HepG2 (cell line): Measurements from ENCODE around the gene ITGAE. TPM values are rescaled to one million over a fixed set of nuclear protein-coding genes. Genes with fewer than 3 reads are reported as not detected.

ENCODE experiments used
- NONO ChIP-seq, 2 experiments: fragments of 450-650 bp in 1 of 2; sonication (generic) in 1 of 2; formaldehyde crosslinking in 1 of 2; IDR thresholded peaks in 1 of 2; conservative IDR thresholded peaks in 1 of 2; 2 replicates each; pipeline versions ENCODE4 v1.6.1 to v1.8.0; 2017 to 2022; ENCODE audit warnings: mild to moderate bottlenecking in 1 of 2, missing genetic modification reagents in 1 of 2, moderate library complexity in 1 of 2
- PHF21A ChIP-seq: sonication (generic); formaldehyde crosslinking; IDR thresholded peaks from 2 replicates; pipeline ENCODE4 v1.5.0; 2020; ENCODE audit warnings: mild to moderate bottlenecking, missing genetic modification reagents
- RXRA ChIP-seq: sonication (generic); formaldehyde crosslinking; IDR thresholded peaks from 2 replicates; pipeline ENCODE4 v1.5.1; 2020; ENCODE audit warnings: missing genetic modification reagents
- SIX1 ChIP-seq: sonication (generic); formaldehyde crosslinking; IDR thresholded peaks from 2 replicates; pipeline ENCODE4 v1.4.0; 2020; ENCODE audit warnings: missing genetic modification reagents, borderline replicate concordance
- SMAD1 ChIP-seq: sonication (generic); formaldehyde crosslinking; IDR thresholded peaks from 2 replicates; pipeline ENCODE4 v1.4.0; 2020; ENCODE audit warnings: missing genetic modification reagents, low read depth, mild to moderate bottlenecking, borderline replicate concordance
- polyA plus RNA-seq, 8 experiments: library from polyadenylated mRNA; depleted of rRNA in 3 of 8; stranded (reverse) in 7 of 8; unstranded in 1 of 8; fragments of >200 nt; fragmentation: Illumina TruSeq in 4 of 8; extraction: Trizol in 4 of 8; gene quantifications; 2 replicates each; pipeline versions ENCODE4 v1.2.1 to v1.2.3, GENCODE V29; 2011 to 2016; ENCODE audit warnings: low read depth in 4 of 8, missing spikeins in 1 of 8, mixed read lengths in 1 of 8; ENCODE audit not compliant: insufficient read depth in 1 of 8
- total RNA-seq, 5 experiments: library from RNA; depleted of rRNA; stranded (reverse); fragments of >200 nt; fragmentation: Illumina TruSeq; extraction: Trizol; gene quantifications; 2 replicates each; pipeline ENCODE4 v1.2.3, GENCODE V29; 2016; ENCODE audit warnings: low read depth in 1 of 5
- TF ChIP-seq, protein P1 (sequence below): sonication (generic); formaldehyde crosslinking; IDR thresholded peaks from 2 replicates; pipeline ENCODE4 v1.4.0; 2020; ENCODE audit warnings: missing genetic modification reagents
- TF ChIP-seq, protein P2 (sequence below): sonication (generic); formaldehyde crosslinking; IDR thresholded peaks from 2 replicates; pipeline ENCODE4 v1.5.0; 2020; ENCODE audit warnings: mild to moderate bottlenecking, missing genetic modification reagents
- TF ChIP-seq, protein P3 (sequence below): sonication (generic); formaldehyde crosslinking; IDR thresholded peaks from 2 replicates; pipeline ENCODE4 v1.5.0; 2020; ENCODE audit warnings: mild to moderate bottlenecking, low read depth, missing genetic modification reagents, borderline replicate concordance
- TF ChIP-seq, protein P4 (sequence below): sonication (generic); formaldehyde crosslinking; IDR thresholded peaks from 2 replicates; pipeline ENCODE4 v1.9.0; 2021; ENCODE audit warnings: mild to moderate bottlenecking, missing genetic modification reagents
- TF ChIP-seq, protein P5 (sequence below): sonication (generic); formaldehyde crosslinking; IDR thresholded peaks from 2 replicates; pipeline ENCODE4 v1.4.0; 2020; ENCODE audit warnings: mild to moderate bottlenecking, missing genetic modification reagents
- TF ChIP-seq, protein P6 (sequence below): sonication (generic); formaldehyde crosslinking; IDR thresholded peaks from 2 replicates; pipeline ENCODE4 v1.5.0; 2020; ENCODE audit warnings: missing genetic modification reagents

ITGAE gene
- total and polyA plus RNA-seq, 2 of the 13 experiments (the other 11 are each of a cell fraction or from before 2014, with no cell fraction given), result 42.3 to 49.0 TPM

DNA sequence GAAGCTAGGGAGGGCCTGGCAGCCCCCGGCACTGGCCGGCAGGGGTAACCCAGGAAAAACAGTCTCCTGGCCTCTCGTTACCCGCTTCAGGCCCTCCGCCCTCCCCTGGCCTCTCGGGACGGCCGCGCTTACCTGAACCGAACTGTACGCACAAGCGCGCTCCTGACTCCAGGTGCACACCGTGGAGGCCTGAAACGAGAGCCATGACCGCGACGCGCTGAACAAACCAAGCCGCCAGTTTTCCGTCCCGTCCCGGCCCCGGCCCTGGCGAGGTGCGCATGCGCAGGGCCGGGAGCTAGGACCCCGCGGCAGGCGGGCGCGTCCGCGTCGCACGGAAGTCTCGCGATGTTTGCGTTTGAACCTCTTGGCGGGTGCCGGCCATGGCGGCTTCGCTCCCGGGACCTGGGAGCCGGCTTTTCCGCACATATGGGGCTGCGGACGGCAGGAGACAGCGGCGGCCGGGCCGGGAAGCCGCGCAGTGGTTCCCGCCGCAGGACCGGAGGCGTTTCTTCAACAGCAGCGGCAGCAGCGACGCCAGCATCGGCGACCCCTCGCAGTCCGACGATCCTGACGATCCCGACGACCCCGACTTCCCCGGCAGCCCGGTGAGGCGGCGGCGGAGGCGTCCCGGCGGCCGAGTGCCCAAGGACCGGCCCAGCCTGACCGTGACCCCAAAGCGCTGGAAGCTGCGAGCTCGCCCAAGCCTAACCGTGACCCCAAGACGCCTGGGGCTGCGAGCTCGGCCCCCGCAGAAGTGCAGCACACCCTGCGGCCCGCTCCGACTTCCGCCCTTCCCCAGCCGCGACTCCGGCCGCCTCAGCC, 77.2 kb downstream of the ITGAE start, which contains the start of gene HASPIN (continued):
- TF ChIP-seq RXRA (CRISPR knock-in tag) (peak; percentile 59; the same call in 1 of the 2 replicates), NONO (IDR thresholded peaks at IDR 0.05) (no peak), NONO (CRISPR knock-in tag; conservative IDR thresholded peaks at IDR 0.05) (peak; percentile 96), SMAD1 (no peak), PHF21A (CRISPR knock-in tag) (0 out of 2 replicates have a peak, but pooled peaks have one; percentile 32), SIX1 (CRISPR knock-in tag) (no peak)
- TF ChIP-seq, protein P1, sequence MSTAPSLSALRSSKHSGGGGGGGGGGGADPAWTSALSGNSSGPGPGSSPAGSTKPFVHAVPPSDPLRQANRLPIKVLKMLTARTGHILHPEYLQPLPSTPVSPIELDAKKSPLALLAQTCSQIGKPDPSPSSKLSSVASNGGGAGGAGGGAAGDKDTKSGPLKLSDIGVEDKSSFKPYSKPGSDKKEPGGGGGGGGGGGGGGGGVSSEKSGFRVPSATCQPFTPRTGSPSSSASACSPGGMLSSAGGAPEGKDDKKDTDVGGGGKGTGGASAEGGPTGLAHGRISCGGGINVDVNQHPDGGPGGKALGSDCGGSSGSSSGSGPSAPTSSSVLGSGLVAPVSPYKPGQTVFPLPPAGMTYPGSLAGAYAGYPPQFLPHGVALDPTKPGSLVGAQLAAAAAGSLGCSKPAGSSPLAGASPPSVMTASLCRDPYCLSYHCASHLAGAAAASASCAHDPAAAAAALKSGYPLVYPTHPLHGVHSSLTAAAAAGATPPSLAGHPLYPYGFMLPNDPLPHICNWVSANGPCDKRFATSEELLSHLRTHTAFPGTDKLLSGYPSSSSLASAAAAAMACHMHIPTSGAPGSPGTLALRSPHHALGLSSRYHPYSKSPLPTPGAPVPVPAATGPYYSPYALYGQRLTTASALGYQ (CRISPR knock-in tag), result peak; percentile 46; the same call in 1 of the 2 replicates
- TF ChIP-seq, protein P2, sequence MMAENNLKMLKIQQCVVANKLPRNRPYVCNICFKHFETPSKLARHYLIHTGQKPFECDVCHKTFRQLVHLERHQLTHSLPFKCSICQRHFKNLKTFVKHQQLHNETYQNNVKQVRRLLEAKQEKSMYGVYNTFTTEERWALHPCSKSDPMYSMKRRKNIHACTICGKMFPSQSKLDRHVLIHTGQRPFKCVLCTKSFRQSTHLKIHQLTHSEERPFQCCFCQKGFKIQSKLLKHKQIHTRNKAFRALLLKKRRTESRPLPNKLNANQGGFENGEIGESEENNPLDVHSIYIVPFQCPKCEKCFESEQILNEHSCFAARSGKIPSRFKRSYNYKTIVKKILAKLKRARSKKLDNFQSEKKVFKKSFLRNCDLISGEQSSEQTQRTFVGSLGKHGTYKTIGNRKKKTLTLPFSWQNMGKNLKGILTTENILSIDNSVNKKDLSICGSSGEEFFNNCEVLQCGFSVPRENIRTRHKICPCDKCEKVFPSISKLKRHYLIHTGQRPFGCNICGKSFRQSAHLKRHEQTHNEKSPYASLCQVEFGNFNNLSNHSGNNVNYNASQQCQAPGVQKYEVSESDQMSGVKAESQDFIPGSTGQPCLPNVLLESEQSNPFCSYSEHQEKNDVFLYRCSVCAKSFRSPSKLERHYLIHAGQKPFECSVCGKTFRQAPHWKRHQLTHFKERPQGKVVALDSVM (CRISPR knock-in tag), result no peak
- TF ChIP-seq, protein P3, sequence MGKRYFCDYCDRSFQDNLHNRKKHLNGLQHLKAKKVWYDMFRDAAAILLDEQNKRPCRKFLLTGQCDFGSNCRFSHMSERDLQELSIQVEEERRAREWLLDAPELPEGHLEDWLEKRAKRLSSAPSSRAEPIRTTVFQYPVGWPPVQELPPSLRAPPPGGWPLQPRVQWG (CRISPR knock-in tag), result no peak
- TF ChIP-seq, protein P4, sequence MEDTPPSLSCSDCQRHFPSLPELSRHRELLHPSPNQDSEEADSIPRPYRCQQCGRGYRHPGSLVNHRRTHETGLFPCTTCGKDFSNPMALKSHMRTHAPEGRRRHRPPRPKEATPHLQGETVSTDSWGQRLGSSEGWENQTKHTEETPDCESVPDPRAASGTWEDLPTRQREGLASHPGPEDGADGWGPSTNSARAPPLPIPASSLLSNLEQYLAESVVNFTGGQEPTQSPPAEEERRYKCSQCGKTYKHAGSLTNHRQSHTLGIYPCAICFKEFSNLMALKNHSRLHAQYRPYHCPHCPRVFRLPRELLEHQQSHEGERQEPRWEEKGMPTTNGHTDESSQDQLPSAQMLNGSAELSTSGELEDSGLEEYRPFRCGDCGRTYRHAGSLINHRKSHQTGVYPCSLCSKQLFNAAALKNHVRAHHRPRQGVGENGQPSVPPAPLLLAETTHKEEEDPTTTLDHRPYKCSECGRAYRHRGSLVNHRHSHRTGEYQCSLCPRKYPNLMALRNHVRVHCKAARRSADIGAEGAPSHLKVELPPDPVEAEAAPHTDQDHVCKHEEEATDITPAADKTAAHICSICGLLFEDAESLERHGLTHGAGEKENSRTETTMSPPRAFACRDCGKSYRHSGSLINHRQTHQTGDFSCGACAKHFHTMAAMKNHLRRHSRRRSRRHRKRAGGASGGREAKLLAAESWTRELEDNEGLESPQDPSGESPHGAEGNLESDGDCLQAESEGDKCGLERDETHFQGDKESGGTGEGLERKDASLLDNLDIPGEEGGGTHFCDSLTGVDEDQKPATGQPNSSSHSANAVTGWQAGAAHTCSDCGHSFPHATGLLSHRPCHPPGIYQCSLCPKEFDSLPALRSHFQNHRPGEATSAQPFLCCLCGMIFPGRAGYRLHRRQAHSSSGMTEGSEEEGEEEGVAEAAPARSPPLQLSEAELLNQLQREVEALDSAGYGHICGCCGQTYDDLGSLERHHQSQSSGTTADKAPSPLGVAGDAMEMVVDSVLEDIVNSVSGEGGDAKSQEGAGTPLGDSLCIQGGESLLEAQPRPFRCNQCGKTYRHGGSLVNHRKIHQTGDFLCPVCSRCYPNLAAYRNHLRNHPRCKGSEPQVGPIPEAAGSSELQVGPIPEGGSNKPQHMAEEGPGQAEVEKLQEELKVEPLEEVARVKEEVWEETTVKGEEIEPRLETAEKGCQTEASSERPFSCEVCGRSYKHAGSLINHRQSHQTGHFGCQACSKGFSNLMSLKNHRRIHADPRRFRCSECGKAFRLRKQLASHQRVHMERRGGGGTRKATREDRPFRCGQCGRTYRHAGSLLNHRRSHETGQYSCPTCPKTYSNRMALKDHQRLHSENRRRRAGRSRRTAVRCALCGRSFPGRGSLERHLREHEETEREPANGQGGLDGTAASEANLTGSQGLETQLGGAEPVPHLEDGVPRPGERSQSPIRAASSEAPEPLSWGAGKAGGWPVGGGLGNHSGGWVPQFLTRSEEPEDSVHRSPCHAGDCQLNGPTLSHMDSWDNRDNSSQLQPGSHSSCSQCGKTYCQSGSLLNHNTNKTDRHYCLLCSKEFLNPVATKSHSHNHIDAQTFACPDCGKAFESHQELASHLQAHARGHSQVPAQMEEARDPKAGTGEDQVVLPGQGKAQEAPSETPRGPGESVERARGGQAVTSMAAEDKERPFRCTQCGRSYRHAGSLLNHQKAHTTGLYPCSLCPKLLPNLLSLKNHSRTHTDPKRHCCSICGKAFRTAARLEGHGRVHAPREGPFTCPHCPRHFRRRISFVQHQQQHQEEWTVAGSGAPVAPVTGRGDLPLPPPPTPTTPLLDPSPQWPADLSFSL (CRISPR knock-in tag), result no peak
- TF ChIP-seq, protein P5, sequence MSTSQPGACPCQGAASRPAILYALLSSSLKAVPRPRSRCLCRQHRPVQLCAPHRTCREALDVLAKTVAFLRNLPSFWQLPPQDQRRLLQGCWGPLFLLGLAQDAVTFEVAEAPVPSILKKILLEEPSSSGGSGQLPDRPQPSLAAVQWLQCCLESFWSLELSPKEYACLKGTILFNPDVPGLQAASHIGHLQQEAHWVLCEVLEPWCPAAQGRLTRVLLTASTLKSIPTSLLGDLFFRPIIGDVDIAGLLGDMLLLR (CRISPR knock-in tag), result peak; percentile 75; the same call in 1 of the 2 replicates
- TF ChIP-seq, protein P6, sequence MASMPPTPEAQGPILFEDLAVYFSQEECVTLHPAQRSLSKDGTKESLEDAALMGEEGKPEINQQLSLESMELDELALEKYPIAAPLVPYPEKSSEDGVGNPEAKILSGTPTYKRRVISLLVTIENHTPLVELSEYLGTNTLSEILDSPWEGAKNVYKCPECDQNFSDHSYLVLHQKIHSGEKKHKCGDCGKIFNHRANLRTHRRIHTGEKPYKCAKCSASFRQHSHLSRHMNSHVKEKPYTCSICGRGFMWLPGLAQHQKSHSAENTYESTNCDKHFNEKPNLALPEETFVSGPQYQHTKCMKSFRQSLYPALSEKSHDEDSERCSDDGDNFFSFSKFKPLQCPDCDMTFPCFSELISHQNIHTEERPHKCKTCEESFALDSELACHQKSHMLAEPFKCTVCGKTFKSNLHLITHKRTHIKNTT (CRISPR knock-in tag), result no peak
